GM12872 (cell line): ENCODE data around the gene ZNF750.

Experiments
- TF ChIP-seq, protein P1 (sequence below): IDR thresholded peaks from 3 replicates; pipeline ENCODE4 v1.5.1; 2011; ENCODE audit warnings: low read depth, mild to moderate bottlenecking, low read length, moderate library complexity; ENCODE audit not compliant: insufficient read depth

ZNF750 gene

DNA sequence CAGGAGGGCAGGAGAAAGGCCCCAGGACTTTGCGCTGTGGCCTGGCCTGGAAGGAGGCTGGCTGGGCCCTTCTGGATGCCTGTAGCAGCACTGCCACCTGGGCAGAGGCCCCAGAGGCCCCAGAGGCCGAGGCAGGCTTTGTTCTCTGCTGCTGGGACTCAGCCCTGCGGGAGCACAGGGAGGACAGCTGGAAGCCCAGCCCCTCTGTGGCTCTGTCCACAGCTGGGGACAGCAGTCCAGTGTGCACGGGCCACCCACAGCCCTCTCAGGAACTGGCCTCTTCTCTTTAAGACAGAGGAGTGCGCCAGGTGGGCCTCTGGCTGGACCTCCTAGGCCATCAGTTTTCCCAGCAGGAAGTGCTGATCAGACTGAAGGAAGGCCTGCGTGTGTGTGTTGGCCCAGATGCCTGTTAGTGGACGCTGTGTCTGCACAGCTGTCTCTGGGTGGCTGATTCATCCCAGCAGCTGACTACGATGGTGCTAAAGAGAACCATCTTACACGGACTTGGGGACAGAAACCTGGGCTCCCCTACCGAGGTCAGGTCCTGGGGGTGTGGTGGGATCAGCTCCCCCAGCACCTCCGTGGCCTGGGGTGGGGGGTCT is 26.9 kb upstream of the ZNF750 start:
- TF ChIP-seq, protein P1, sequence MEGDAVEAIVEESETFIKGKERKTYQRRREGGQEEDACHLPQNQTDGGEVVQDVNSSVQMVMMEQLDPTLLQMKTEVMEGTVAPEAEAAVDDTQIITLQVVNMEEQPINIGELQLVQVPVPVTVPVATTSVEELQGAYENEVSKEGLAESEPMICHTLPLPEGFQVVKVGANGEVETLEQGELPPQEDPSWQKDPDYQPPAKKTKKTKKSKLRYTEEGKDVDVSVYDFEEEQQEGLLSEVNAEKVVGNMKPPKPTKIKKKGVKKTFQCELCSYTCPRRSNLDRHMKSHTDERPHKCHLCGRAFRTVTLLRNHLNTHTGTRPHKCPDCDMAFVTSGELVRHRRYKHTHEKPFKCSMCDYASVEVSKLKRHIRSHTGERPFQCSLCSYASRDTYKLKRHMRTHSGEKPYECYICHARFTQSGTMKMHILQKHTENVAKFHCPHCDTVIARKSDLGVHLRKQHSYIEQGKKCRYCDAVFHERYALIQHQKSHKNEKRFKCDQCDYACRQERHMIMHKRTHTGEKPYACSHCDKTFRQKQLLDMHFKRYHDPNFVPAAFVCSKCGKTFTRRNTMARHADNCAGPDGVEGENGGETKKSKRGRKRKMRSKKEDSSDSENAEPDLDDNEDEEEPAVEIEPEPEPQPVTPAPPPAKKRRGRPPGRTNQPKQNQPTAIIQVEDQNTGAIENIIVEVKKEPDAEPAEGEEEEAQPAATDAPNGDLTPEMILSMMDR = no peak

DNA sequence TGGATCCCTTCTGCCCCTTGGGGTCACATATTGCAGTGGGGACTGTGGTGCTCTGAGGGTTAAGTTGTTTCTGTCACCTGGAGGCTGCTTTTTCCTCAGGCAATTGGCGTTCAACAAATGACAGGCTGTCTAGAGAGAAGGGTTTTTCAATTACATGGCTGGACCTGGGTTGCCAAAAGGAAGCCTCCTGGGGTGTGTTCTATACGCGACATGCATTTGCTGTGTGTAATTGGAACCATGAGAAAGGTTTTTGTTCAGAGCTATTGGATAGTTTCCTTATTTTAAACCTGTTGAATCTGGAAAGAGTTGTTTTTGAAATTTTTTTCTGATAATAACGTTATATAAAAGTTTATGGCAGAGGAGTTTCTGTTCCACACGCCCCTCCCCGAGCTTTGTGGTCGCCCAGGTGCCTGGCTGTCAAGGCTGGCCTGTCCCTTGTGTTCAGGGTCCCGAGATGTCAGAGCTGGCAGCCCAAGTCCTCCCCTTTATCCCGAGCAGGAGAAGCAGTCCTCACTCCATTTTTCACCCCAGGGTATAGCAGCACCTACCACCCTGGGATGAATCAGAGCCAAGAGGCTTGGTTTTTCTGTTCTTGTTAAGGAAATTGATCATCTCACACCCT is 26.1 kb upstream of the ZNF750 start:
- TF ChIP-seq, protein P1 = no peak

DNA sequence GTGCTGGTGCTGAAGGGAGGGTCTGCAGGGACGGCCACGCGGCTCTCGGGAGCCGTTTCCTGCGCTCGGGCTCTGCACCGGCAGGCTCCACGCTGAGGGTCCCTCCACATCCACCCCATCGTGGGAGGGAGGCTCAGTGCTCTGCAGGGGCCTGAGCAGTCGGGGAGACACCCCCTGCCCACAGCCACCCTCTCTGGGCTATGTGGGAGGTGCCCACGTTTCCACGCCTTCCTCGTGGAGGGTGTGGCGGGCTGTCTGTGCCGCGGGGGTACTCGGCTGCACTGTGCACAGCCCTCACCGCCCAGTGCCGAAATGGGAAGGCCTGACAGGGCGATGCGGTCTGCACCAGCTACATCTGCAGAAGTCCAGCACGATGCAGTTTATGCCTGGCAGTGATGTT is 25.5 kb upstream of the ZNF750 start:
- TF ChIP-seq, protein P1 = no peak

DNA sequence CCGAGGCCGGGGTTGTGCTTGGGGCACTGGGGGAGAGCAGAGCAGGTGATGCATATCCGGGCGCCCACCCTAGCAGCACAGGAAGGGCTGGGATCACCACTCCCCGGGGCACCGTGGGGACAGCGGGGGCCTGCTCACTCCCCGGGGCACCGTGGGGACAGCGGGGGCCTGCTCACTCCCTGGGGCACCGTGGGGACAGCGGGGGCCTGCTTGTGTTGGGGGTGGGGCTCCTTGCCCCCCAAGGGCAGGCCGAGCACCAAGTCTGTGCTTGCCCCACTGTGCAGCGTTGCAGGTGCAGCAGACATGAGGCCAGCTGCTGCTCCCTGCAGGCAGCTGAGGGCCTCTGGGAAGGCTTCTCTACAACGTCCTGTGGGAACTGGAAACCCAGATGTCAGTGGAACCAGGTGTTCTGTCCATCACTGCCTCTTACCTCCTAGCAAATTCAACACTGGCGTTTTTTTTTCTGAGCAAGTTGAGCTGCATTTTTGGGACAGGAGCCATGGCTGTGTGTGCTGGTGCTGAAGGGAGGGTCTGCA is 25.0 kb upstream of the ZNF750 start:
- TF ChIP-seq, protein P1 = no peak

DNA sequence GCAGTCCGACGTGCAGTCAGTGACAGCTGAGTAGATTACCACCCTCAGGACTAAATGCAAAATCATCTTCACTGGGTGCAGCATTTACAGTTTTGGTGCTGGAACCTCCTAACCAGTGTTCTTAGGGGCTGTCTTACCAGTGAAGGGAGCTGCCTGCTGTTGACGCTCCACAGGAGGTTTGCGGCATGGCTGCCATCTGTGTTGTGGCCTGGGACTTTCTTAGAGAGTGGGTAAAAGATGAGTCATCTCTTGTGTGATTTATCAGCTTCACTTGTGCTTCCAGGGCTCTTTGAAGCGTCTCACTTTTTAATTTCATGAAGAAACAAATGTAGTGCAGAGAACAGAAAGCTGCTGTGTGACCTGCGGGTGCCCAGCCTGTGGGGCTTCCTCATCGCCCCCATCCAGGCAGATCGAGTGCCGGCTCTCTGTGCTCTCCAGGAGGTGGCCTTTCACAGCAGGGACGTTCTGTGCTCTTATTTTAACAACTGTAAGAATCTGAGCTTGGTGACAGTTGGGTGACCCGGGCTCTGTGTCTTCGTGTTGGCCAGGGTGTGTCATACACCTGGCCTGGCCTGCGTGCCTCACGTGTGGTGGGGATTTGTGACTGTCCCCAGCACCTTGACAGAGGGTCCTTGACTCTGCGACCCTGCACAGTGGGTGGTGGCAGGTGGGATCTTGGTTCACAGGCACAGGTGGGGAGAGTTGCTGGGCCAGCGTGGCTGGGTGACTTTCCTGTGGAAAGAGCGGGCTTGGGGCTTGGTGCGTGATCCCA is 24.3 kb upstream of the ZNF750 start:
- TF ChIP-seq, protein P1 = no peak

DNA sequence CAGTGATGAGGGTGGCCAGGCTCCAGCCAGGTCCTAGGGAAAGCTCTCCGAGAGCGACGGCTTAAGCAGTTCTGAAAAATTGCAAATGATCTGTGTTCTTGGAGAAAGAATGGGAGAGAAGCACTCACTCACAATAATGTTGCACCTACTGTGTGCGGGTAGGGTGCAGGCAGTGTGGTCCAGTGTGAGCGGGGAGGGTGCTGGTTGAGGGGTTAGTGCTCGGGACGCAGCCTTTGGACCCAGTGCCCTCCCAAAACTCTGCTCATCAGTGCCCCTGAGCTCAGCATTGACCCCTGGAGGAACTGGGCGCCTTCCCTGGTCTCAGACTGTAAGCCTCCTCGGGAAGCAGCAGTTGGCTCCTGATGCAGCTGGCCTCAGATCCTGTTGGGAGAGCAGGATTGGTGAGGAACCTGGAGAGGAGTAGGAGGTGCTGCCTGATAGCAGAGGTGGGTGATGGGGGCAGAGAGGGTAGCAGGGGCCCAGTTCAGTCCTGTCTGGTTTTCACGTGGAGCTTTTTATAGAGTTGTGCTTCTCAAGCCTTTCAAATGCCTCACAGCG is 23.6 kb upstream of the ZNF750 start:
- TF ChIP-seq, protein P1 = 0 out of 3 replicates have a peak, but pooled peaks have one; percentile 18

DNA sequence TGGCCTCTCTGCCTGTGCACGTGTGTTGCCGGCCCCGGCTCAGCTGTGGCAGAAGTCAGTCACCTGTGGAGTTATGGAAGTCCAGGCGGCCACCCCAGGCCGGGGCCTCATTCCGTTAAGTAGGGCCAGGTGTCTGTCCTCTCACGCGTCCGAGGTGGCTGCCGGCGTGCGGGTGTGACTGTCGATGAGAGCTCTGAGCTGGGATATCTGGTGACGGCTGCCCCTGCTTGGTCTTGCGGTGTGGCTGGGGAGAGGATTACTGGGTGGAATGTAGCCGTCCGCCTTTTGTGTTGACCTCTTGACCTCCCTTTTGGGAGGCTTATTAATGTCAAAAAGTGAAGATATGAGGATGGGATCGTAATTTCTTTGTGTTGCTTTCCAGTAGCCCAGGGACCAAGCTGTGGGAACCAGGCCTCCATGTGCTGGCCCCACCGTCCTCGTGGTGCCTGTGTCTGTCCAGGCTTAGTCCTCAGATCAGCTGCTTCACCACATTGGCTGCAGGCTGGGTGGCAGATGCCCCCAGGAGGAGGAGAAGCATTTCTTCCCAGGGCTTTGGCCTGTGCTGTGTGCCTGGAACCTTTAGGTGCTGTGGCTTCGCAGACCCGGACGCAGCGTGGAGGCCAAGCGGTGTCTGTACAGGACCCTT is 23.0 kb upstream of the ZNF750 start:
- TF ChIP-seq, protein P1 = no peak
